Parathyroid adenoma (tissue), 2 donors: Measurements from ENCODE around the gene MICU2.
"Not testable (repeated sequence)": the region's sequence is repeated elsewhere in the genome, so short reads cannot be mapped to it uniquely, and the experiment has no call there.

Experiments used
- H2AFZ ChIP-seq: fragments of 300-600 bp; sonication (generic); one replicate; pipeline ENCODE4 v1.7.0; 2017; ENCODE audit warnings: antibody characterized with exemption, mild to moderate bottlenecking
- H3K27ac ChIP-seq: fragments of 300-600 bp; sonication (generic); one replicate; pipeline ENCODE4 v1.7.0; 2017
- H3K27me3 ChIP-seq: fragments of 300-600 bp; sonication (generic); one replicate; pipeline ENCODE4 v1.7.0; 2017; ENCODE audit warnings: low read length; ENCODE audit not compliant: control insufficient read depth, insufficient read depth
- H3K36me3 ChIP-seq: fragments of 300-600 bp; sonication (generic); one replicate; pipeline ENCODE4 v1.7.0; 2017; ENCODE audit warnings: low read length; ENCODE audit not compliant: control insufficient read depth, insufficient read depth
- H3K4me1 ChIP-seq: fragments of 300-600 bp; sonication (generic); one replicate; pipeline ENCODE4 v1.7.0; 2017; ENCODE audit warnings: control low read depth
- H3K4me2 ChIP-seq: fragments of 300-600 bp; sonication (generic); one replicate; pipeline ENCODE4 v1.7.0; 2017; ENCODE audit warnings: low read length
- H3K4me3 ChIP-seq: fragments of 300-600 bp; sonication (generic); one replicate; pipeline ENCODE4 v1.7.0; 2017; ENCODE audit warnings: low read depth, low read length
- H3K79me2 ChIP-seq: fragments of 300-600 bp; sonication (generic); one replicate; pipeline ENCODE4 v1.7.0; 2017; ENCODE audit warnings: control low read depth
- H3K9ac ChIP-seq: fragments of 300-600 bp; sonication (generic); one replicate; pipeline ENCODE4 v1.7.0; 2017; ENCODE audit warnings: mild to moderate bottlenecking
- H3K9me3 ChIP-seq: fragments of 300-600 bp; sonication (generic); one replicate; pipeline ENCODE4 v1.7.0; 2017; ENCODE audit warnings: low read length; ENCODE audit not compliant: control insufficient read depth
- TF ChIP-seq, protein P1 (sequence below): fragments of 300-600 bp; sonication (generic); IDR thresholded peaks from one replicate; pipeline ENCODE4 v1.7.0; 2017; ENCODE audit warnings: antibody characterized with exemption, mild to moderate bottlenecking
- donor health status: primary hyperparathyroidism.

MICU2 gene

DNA sequence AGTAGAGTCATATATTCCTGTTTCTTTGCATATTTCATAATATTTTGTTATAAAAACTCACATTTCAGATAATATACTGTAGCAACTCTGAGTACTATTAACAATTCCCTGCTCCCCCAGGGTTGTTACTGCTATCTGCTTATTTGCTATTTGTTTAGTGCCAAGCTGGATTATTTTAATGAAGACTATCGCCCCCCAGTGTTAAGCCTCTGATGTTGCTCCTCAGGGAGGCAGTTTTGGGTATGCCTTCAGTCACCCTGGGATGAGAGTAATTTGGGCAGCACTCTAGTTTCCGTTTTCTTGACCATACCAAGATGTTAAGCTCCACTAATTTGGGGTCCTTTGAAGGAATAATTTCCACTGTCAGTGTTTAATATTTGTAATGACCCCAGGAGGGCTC is 46.0 kb downstream of the MICU2 start:
- H3K36me3 ChIP-seq = no peaks in the 10 kb centered on the region
- no peak overlapping the region for H3K9ac ChIP-seq
- no peak overlapping the region for H3K4me3 ChIP-seq
- no peak overlapping the region for H2AFZ ChIP-seq
- no peaks in the 10 kb centered on the region for H3K27me3 ChIP-seq
- H3K4me2 ChIP-seq = no peak overlapping the region
- no peak overlapping the region for H3K27ac ChIP-seq
- H3K79me2 ChIP-seq = no peaks in the 10 kb centered on the region
- TF ChIP-seq, protein P1, sequence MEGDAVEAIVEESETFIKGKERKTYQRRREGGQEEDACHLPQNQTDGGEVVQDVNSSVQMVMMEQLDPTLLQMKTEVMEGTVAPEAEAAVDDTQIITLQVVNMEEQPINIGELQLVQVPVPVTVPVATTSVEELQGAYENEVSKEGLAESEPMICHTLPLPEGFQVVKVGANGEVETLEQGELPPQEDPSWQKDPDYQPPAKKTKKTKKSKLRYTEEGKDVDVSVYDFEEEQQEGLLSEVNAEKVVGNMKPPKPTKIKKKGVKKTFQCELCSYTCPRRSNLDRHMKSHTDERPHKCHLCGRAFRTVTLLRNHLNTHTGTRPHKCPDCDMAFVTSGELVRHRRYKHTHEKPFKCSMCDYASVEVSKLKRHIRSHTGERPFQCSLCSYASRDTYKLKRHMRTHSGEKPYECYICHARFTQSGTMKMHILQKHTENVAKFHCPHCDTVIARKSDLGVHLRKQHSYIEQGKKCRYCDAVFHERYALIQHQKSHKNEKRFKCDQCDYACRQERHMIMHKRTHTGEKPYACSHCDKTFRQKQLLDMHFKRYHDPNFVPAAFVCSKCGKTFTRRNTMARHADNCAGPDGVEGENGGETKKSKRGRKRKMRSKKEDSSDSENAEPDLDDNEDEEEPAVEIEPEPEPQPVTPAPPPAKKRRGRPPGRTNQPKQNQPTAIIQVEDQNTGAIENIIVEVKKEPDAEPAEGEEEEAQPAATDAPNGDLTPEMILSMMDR = no peak
- no peaks in the 10 kb centered on the region for H3K9me3 ChIP-seq
- no peaks in the 10 kb centered on the region for H3K4me1 ChIP-seq

DNA sequence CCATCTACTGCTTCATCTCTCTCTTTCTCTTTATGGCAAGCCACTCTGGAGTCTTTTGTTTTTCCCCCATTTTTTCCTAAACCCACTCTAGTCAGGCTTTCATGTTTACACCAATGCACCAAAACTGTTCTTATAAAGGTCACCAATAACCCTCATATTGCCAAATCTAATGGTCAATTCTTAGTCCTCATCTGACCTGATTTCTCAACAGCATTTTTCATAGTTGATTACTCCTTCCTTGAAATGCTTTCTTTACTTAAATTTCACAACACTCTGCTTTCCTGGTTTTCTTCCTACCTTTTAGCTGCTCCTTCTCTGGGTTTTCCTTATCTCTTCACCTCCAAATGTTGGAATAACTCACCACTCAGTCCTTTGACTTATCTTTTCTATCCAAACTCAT is 47.9 kb downstream of the MICU2 start:
- Histone ChIP-seq H3K9ac (no peak overlapping the region), H3K4me3 (no peak overlapping the region), H3K27me3 (no peaks in the 10 kb centered on the region), H3K4me1 (no peaks in the 10 kb centered on the region), H3K36me3 (no peaks in the 10 kb centered on the region), H3K4me2 (no peak overlapping the region), H3K79me2 (no peaks in the 10 kb centered on the region), H2AFZ (no peak overlapping the region), H3K27ac (no peak overlapping the region), H3K9me3 (no peaks in the 10 kb centered on the region)
- TF ChIP-seq, protein P1 = no peak

DNA sequence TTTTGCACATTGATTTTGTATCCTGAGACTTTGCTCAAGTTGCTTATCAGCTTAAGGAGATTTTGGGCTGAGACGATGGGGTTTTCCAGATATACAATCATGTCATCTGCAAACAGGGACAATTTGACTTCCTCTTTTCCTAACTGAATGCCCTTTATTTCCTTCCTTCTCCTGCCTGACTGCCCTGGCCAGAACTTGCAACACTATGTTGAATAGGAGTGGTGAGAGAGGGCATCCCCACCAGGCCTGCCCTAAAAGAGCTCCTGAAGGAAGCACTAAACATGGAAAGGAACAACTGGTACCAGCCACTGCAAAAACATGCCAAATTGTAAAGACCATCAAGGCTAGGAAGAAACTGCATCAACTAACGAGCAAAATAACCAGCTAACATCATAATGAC is 50.7 kb downstream of the MICU2 start:
- not testable (repeated sequence) for H3K27ac ChIP-seq, H3K36me3 ChIP-seq, H3K27me3 ChIP-seq, H3K79me2 ChIP-seq, H3K4me1 ChIP-seq, H3K9me3 ChIP-seq, H3K4me3 ChIP-seq, H2AFZ ChIP-seq, H3K9ac ChIP-seq, H3K4me2 ChIP-seq

DNA sequence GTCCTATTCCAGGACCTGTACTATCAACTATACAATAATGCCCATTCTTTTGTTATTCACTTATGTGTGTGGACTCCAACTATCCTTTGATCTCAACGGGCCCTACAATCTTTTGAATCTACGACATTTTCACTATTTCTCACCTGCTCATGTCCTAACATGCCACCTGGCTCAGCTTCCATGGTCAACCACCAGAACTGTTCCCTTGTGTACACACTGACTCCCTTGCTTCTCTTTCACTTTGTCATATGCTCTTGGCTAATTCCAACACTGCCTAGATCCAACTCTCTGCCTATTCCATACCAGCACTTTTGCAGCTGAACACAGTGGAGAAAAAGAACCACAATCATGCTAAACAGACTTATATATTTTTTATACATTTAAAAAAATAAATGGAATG is 53.1 kb downstream of the MICU2 start:
- H3K9me3 ChIP-seq = no peaks in the 10 kb centered on the region
- no peak overlapping the region for H3K4me3 ChIP-seq
- no peak overlapping the region for H3K27ac ChIP-seq
- no peaks in the 10 kb centered on the region for H3K36me3 ChIP-seq
- H3K79me2 ChIP-seq = no peaks in the 10 kb centered on the region
- H3K9ac ChIP-seq = no peak overlapping the region
- H3K27me3 ChIP-seq = no peaks in the 10 kb centered on the region
- no peaks in the 10 kb centered on the region for H3K4me1 ChIP-seq
- no peak overlapping the region for H2AFZ ChIP-seq
- TF ChIP-seq, protein P1 = no peak
- H3K4me2 ChIP-seq = no peak overlapping the region

DNA sequence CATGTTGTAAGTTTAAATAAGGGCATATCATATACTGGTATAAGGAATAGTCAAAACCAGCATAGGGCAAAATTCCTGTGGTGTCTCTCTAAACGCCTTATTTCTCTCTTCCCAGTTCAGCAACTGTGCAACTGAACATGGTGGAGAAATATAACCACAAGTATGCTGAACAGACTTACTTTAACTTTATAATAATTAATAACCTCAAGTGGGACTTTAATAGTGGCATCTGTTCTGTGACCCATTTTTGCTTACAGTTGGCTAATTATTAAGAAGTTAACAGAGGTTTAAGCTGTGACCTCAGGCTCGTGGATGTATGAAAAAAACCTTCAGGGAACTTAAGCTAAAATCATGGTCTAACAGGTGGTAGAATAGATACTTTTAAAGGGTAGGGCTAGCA is 54.3 kb downstream of the MICU2 start:
- Histone ChIP-seq H3K4me1 (no peaks in the 10 kb centered on the region), H3K9me3 (no peaks in the 10 kb centered on the region), H3K9ac (no peak overlapping the region), H3K27ac (no peak overlapping the region), H2AFZ (no peak overlapping the region), H3K4me3 (no peak overlapping the region), H3K27me3 (no peaks in the 10 kb centered on the region), H3K4me2 (no peak overlapping the region), H3K36me3 (no peaks in the 10 kb centered on the region), H3K79me2 (no peaks in the 10 kb centered on the region)
- TF ChIP-seq, protein P1 = no peak
